Stomach (tissue), 19 donors: ENCODE results near the gene MCEMP1. TPM values are rescaled to one million over a fixed set of nuclear protein-coding genes. Genes with fewer than 3 reads are reported as not detected.
A peak's percentile ranks its signal among the peaks of the same experiment; 100 is the strongest.

Source experiments
- DNase-seq, 2 donors: peaks; one replicate each; pipeline versions ENCODE4 v3.0.0 to v3.0.0-alpha.2; 2013 to 2019
- H3K27ac ChIP-seq, 5 donors: fragments of 200-600 bp in 4 of 5; sonication (generic) in 4 of 5; one replicate each; pipeline ENCODE4 v1.5.1; 2013 to 2019; ENCODE audit warnings: mild to moderate bottlenecking in 1 of 5, moderate library complexity in 1 of 5
- H3K27me3 ChIP-seq, 3 donors: fragments of 200-600 bp; sonication (generic); one replicate each; pipeline ENCODE4 v1.5.1; 2017 to 2019; ENCODE audit warnings: mixed run types in 1 of 3
- H3K36me3 ChIP-seq, 4 donors: fragments of 200-600 bp; sonication (generic); 1 replicate in 3 of 4; 2 replicates in 1 of 4; pipeline ENCODE4 v1.5.1; 2016 to 2019
- H3K4me1 ChIP-seq, 4 donors: fragments of 200-600 bp; sonication (generic); one replicate each; pipeline ENCODE4 v1.5.1; 2016 to 2019
- H3K4me3 ChIP-seq, 4 donors: fragments of 200-600 bp; sonication (generic) in 3 of 4; one replicate each; pipeline ENCODE4 v1.5.1; 2016 to 2019; ENCODE audit warnings: mild to moderate bottlenecking in 1 of 4
- H3K9me3 ChIP-seq, 4 donors: fragments of 200-600 bp; sonication (generic); one replicate each; pipeline ENCODE4 v1.5.1; 2016 to 2019
- CTCF ChIP-seq, 7 experiments: fragments of 450-650 bp in 4 of 7; fragments of 200-600 bp in 3 of 7; sonication (generic) in 3 of 7; IDR thresholded peaks; one replicate each; pipeline ENCODE4 v1.5.1; 2016 to 2019; ENCODE audit warnings: antibody characterized with exemption in 7 of 7, control low read depth in 2 of 7, mild to moderate bottlenecking in 1 of 7
- EP300 ChIP-seq: sonication (generic); formaldehyde crosslinking; IDR thresholded peaks from one replicate; pipeline ENCODE4 v1.6.1; 2017; ENCODE audit warnings: antibody characterized with exemption
- POLR2A ChIP-seq, 4 donors: fragments of 450-650 bp; IDR thresholded peaks; one replicate each; pipeline ENCODE4 v1.6.1; 2016; ENCODE audit warnings: antibody characterized with exemption in 4 of 4, control low read depth in 2 of 4, mild to moderate bottlenecking in 1 of 4, moderate library complexity in 1 of 4
- POLR2AphosphoS5 ChIP-seq, 3 donors: sonication (generic); formaldehyde crosslinking; IDR thresholded peaks; one replicate each; pipeline ENCODE4 v1.6.1; 2016; ENCODE audit warnings: antibody characterized with exemption in 3 of 3
- WGBS, 5 donors: extraction: QIAGEN DNeasy Blood & Tissue Kit in 3 of 5; methylation state at CpG; one replicate each; pipeline versions ENCODE4 v1.1.5 to v1.1.7; 2013 to 2018; 5-methylcytosine and 5-hydroxymethylcytosine counted together
- intact Hi-C: fragments of 100-400 bp; cut with DNase I; formaldehyde crosslinking; loops from one replicate; pipeline ENCODE4 v1.15.1; 2023; ENCODE audit warnings: low total_unique reads
- long read RNA-seq, 10 donors: transcript quantifications; one replicate each; lab custom pipeline, GENCODE V29; 2026
- polyA plus RNA-seq, 3 donors: library from polyadenylated mRNA; stranded (reverse); fragments of 200-250 nt; gene quantifications; one replicate each; pipeline ENCODE4 v1.2.3, GENCODE V29; 2013
- total RNA-seq, 5 donors: library from RNA; depleted of rRNA; stranded (reverse); fragments of >200 nt; gene quantifications; one replicate each; pipeline versions ENCODE4 v1.1.0 to v1.2.3, GENCODE V29; 2014 to 2016
- donor health status: healthy with polysubstance abuse.
- donor health status: Bipolar disorder and iron deficiency.
- donor health status: healthy.

The MCEMP1 gene
- 1 to 10 TPM in 1 of 5 donors, under 1 TPM in 2, not detected in 2; 0.37 to 7.0 (median 0.43) TPM for total RNA-seq
- polyA plus RNA-seq: 1 to 10 TPM in 2 of 3 donors, under 1 TPM in 1; 0.65 to 9.1 (median 1.2) TPM
- long read RNA-seq, donor 1: 0 reads
- long read RNA-seq, donor 2: 0 reads
- long read RNA-seq, donor 3: 0 reads
- long read RNA-seq, donor 4: 0 reads
- long read RNA-seq, donor 5: 0 reads
- long read RNA-seq, donor 6: 0 reads
- long read RNA-seq, donor 7: 0 reads
- long read RNA-seq, donor 8: 0 reads
- long read RNA-seq, donor 9: 0 reads
- long read RNA-seq, donor 10: 0 reads

- H3K27me3 ChIP-seq: peaks cover 0 to 72% (median 31%) of the 10 kb centered on the region in 3 donors
- DNase-seq: no peak
- intact Hi-C loops: no loop called here
- TF ChIP-seq CTCF (IDR thresholded peaks at IDR 0.05): no peak
- TF ChIP-seq EP300: no peak
- no peak for TF ChIP-seq POLR2AphosphoS5 (IDR thresholded peaks at IDR 0.05)
- TF ChIP-seq POLR2A (IDR thresholded peaks at IDR 0.05): no peak
- H3K36me3 ChIP-seq: no peaks in the 10 kb centered on the region
- peak within 1 kb of the TSS in 2 of 4 donors; percentile 20 to 24 for H3K4me3 ChIP-seq
- peaks cover 0 to 7% (median 0%) of the 10 kb centered on the region in 4 donors for H3K9me3 ChIP-seq
- H3K4me1 ChIP-seq: peaks cover 0 to 21% (median 17%) of the 10 kb centered on the region in 4 donors
- peak within 1 kb of the TSS in 2 of 5 donors; percentile 38 to 66 for H3K27ac ChIP-seq
- 32 to 48% (median 43%) methylated on average over 9 to 10 of the region's 10 CpGs for WGBS, 5 donors
Observed at GRCh38 chr19:7676854-7677253, at the start of gene MCEMP1. MCEMP1 (plus strand) TSS chr19:7677090; CDS start chr19:7677121, 31 bp downstream.

GRCh38 chr19:7627166-7627565 is 49.7 kb upstream of the MCEMP1 start:
- Histone ChIP-seq H3K9me3 (no peaks in the 10 kb centered on the region), H3K27ac (no peak overlapping the region), H3K4me1 (peaks cover 25 to 47% (median 42%) of the 10 kb centered on the region in 4 donors), H3K4me3 (peak overlapping the region in 1 of 4 donors; percentile 9), H3K36me3 (peaks cover 28 to 67% (median 60%) of the 10 kb centered on the region in 4 donors), H3K27me3 (no peaks in the 10 kb centered on the region)
- TF ChIP-seq POLR2A (IDR thresholded peaks at IDR 0.05) (no peak), CTCF (IDR thresholded peaks at IDR 0.05) (no peak), EP300 (no peak)
- 89 to 97% (median 92%) methylated on average over 22 to 24 of the region's 24 CpGs for WGBS, 5 donors
- DNase-seq: no peak
- intact Hi-C loops: no loop called here

- 3 to 5% (median 3%) methylated on average over 15 of the region's 15 CpGs for WGBS, 5 donors
- no peaks in the 10 kb centered on the region for H3K9me3 ChIP-seq
- H3K4me3 ChIP-seq: peak overlapping the region; percentile 77 to 98 (median 88)
- H3K36me3 ChIP-seq: peaks cover 12 to 59% (median 52%) of the 10 kb centered on the region in 4 donors
- DNase-seq: no peak
- H3K27ac ChIP-seq: peak overlapping the region; percentile 76 to 89 (median 87)
- no peaks in the 10 kb centered on the region for H3K27me3 ChIP-seq
- peaks cover 25 to 47% (median 42%) of the 10 kb centered on the region in 4 donors for H3K4me1 ChIP-seq
- intact Hi-C loops: no loop called here
- TF ChIP-seq POLR2AphosphoS5 (IDR thresholded peaks at IDR 0.05) (no peak), POLR2A (IDR thresholded peaks at IDR 0.05) (no peak), CTCF (IDR thresholded peaks at IDR 0.05) (no peak), EP300 (no peak)
Observed at GRCh38 chr19:7628589-7629311, 48.1 kb upstream of the MCEMP1 start.

- WGBS, 5 donors: 0 to 1% (median 0%) methylated on average over 39 to 40 of the region's 40 CpGs
- H3K4me1 ChIP-seq: peaks cover 25 to 47% (median 42%) of the 10 kb centered on the region in 4 donors
- H3K27ac ChIP-seq: peak within 1 kb of the TSS; percentile 76 to 89 (median 87)
- no peaks in the 10 kb centered on the region for H3K27me3 ChIP-seq
- peaks cover 11 to 52% (median 44%) of the 10 kb centered on the region in 4 donors for H3K36me3 ChIP-seq
- peak; percentile 97 to 99 for DNase-seq
- TF ChIP-seq EP300 (no peak), CTCF (IDR thresholded peaks at IDR 0.05) (peak in 1 of 7 experiments; percentile 11), POLR2A (IDR thresholded peaks at IDR 0.05) (peak in 1 of 4 donors; percentile 8), POLR2AphosphoS5 (IDR thresholded peaks at IDR 0.05) (peak; percentile 44 to 89 (median 49))
- H3K4me3 ChIP-seq: peak within 1 kb of the TSS; percentile 77 to 98 (median 88)
- no peaks in the 10 kb centered on the region for H3K9me3 ChIP-seq
- intact Hi-C loops: no loop called here
Observed at GRCh38 chr19:7629347-7630054, 47.4 kb upstream of the MCEMP1 start, which contains the start of the genes PET100 and XAB2. PET100 (plus strand) TSS chr19:7629793; CDS start chr19:7629834, 41 bp downstream. XAB2 (minus strand) TSS chr19:7629545; CDS start chr19:7629527, 18 bp downstream.
